Choroid plexus epithelial cell (primary cell): Measurements from ENCODE around the gene C1orf116.

Source experiments
- DNase-seq: peaks from one replicate; pipeline ENCODE4 v3.0.0-alpha.2; 2010; ENCODE audit warnings: low read depth
- H3K4me3 ChIP-seq: 2 replicates; pipeline ENCODE4 v1.5.1; 2011; ENCODE audit warnings: low read depth, mild to moderate bottlenecking, control low read depth, low read length, moderate library complexity
- TF ChIP-seq, protein P1 (sequence below): conservative IDR thresholded peaks from 2 replicates; pipeline ENCODE4 v1.5.1; 2011; ENCODE audit warnings: low read depth, mild to moderate bottlenecking, control low read depth, inconsistent platforms, low read length, moderate library complexity

Gene C1orf116

GRCh38 chr1:206970446-206970845 lies 62.1 kb downstream of the C1orf116 start, which contains the start of gene FCAMR:
Gene FCAMR (minus strand): TSS chr1:206970460. CDS start chr1:206970125, 335 bp downstream.
- DNase-seq: no peak
- H3K4me3 ChIP-seq: no peak within 1 kb of the TSS
- TF ChIP-seq, protein P1, sequence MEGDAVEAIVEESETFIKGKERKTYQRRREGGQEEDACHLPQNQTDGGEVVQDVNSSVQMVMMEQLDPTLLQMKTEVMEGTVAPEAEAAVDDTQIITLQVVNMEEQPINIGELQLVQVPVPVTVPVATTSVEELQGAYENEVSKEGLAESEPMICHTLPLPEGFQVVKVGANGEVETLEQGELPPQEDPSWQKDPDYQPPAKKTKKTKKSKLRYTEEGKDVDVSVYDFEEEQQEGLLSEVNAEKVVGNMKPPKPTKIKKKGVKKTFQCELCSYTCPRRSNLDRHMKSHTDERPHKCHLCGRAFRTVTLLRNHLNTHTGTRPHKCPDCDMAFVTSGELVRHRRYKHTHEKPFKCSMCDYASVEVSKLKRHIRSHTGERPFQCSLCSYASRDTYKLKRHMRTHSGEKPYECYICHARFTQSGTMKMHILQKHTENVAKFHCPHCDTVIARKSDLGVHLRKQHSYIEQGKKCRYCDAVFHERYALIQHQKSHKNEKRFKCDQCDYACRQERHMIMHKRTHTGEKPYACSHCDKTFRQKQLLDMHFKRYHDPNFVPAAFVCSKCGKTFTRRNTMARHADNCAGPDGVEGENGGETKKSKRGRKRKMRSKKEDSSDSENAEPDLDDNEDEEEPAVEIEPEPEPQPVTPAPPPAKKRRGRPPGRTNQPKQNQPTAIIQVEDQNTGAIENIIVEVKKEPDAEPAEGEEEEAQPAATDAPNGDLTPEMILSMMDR: no peak

DNA sequence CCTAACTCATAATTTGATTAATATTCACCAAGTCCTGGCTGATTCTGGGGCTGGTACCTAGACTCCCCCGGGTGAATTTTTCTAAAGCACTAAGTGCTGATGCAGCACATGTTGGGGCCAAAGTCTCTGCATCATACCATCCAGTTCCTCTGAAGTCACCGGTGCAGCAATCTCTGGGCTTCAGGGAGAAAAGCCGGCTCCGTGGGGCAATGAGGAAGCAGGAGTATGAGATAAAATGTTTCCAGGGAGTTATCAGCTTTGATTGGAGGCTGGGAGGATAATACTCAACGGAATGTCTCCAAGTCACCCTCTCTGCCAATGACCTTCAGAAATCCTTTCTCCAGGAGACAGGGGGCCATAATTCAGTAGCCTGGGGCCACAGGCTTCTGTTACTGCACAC lies 63.5 kb downstream of the C1orf116 start:
- H3K4me3 ChIP-seq: no peak overlapping the region
- no peak for DNase-seq
- TF ChIP-seq, protein P1: no peak
